ENCODE measurements around the gene SLC49A3. TPM values are rescaled to one million over a fixed set of nuclear protein-coding genes. Genes with fewer than 3 reads are reported as not detected.

Gene SLC49A3
- total and polyA plus RNA-seq, 2 of the 13 experiments (the other 11 are each of a cell fraction or from before 2014, with no cell fraction given), result 0.07 to 0.17 TPM

DNA sequence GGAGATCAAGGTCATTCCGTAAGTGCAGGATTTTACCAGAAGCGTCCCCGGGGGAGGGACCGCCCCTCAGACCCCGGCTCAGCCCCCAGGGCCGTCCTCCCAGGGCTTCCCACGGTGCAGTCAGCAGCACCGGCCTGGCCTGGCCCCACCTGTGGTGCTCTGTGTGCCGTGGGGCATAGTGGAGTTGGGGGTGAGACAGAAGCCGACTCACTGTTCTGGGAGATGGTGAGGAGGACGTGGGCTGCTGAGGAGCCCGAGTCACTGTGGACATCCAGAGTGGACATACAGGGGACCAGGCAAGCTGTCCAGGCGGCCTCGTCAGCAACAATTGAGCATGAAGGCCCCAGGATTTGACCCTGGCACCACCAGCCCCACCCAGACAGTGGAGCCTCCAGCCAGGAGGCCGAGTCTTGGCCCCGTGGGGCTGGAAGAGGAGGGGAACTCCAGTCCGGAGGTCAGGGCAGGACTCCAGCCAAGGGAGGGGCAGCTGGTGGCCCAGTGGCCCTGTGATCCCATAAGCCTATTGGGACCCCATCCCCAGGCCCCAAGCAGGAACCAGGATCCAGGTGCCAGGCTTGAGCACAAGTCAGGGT is 34.0 kb downstream of the SLC49A3 start:
- in situ Hi-C loops (cut with HindIII; ENCODE audit: extremely low pct_ligation_motif_present, low pct_unique_long_range_greater_than_20kb) (no loop called here), intact Hi-C loops (cut with micrococcal nuclease; ENCODE audit: unreplicated experiment) (no loop called here)
- Histone ChIP-seq H3K4me3 (replicated peaks in 1 of 3; ENCODE audit: insufficient read depth in 1 of 3, low read depth in 2 of 3, low read length in 3 of 3) (peak overlapping the region in 1 of 3 experiments; percentile 53; a peak in 1 of 6 replicates), H3K27ac (ENCODE audit: extremely low read length, insufficient read depth, low read length) (no peak overlapping the region), H3K4me1 (ENCODE audit: insufficient read depth, low read length) (peaks cover 69% of the 10 kb centered on the region), H3K4me2 (ENCODE audit: low read depth, low read length) (peak overlapping the region; percentile 72), H3K36me3 (replicated peaks in 1 of 2; ENCODE audit: control insufficient read depth in 1 of 2, insufficient read depth in 2 of 2, low read length in 2 of 2) (no peaks in the 10 kb centered on the region), H3K79me2 (ENCODE audit: insufficient read depth, low read length) (no peaks in the 10 kb centered on the region), H3K9me3 (ENCODE audit: low read length) (no peaks in the 10 kb centered on the region), H2AFZ (ENCODE audit: low read length) (no peak overlapping the region), H3K27me3 (ENCODE audit: control insufficient read depth in 1 of 2, insufficient read depth in 2 of 2, low read length in 2 of 2) (peaks cover 12 to 50% of the 10 kb centered on the region in 2 experiments), H4K20me1 (ENCODE audit: insufficient read depth, low read length) (no peaks in the 10 kb centered on the region), H3K9ac (ENCODE audit: insufficient read depth, low read depth, low read length) (no peak overlapping the region)
- ChIA-PET POLR2A (no interaction called here), CTCF (ENCODE audit: low intra/inter-chr PET ratio, low total read pairs) (no interaction called here)
- FAIRE-seq, result no peak
- DNase-seq (ENCODE audit: low spot score), result no peak
- ATAC-seq, result peak; percentile 8
- BruUV-seq (replicated peaks), result no TSS peak
- WGBS (ENCODE audit: low lambda C conversion rate), result 11% methylated on average over 6 of the region's 17 CpGs
- TF ChIP-seq NRL (CRISPR knock-in tag; IDR thresholded peaks at IDR 0.05; ENCODE audit: borderline replicate concordance), result 0 out of 2 replicates have a peak, but pooled peaks have one; percentile 13
- TF ChIP-seq, protein P1, sequence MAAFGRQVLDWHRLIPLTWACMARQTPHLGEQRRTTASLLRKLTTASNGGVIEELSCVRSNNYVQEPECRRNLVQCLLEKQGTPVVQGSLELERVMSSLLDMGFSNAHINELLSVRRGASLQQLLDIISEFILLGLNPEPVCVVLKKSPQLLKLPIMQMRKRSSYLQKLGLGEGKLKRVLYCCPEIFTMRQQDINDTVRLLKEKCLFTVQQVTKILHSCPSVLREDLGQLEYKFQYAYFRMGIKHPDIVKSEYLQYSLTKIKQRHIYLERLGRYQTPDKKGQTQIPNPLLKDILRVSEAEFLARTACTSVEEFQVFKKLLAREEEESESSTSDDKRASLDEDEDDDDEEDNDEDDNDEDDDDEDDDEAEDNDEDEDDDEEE (CRISPR knock-in tag; IDR thresholded peaks at IDR 0.05), result peak; percentile 10; the same call in 1 of the 2 replicates
- TF ChIP-seq, protein P2, sequence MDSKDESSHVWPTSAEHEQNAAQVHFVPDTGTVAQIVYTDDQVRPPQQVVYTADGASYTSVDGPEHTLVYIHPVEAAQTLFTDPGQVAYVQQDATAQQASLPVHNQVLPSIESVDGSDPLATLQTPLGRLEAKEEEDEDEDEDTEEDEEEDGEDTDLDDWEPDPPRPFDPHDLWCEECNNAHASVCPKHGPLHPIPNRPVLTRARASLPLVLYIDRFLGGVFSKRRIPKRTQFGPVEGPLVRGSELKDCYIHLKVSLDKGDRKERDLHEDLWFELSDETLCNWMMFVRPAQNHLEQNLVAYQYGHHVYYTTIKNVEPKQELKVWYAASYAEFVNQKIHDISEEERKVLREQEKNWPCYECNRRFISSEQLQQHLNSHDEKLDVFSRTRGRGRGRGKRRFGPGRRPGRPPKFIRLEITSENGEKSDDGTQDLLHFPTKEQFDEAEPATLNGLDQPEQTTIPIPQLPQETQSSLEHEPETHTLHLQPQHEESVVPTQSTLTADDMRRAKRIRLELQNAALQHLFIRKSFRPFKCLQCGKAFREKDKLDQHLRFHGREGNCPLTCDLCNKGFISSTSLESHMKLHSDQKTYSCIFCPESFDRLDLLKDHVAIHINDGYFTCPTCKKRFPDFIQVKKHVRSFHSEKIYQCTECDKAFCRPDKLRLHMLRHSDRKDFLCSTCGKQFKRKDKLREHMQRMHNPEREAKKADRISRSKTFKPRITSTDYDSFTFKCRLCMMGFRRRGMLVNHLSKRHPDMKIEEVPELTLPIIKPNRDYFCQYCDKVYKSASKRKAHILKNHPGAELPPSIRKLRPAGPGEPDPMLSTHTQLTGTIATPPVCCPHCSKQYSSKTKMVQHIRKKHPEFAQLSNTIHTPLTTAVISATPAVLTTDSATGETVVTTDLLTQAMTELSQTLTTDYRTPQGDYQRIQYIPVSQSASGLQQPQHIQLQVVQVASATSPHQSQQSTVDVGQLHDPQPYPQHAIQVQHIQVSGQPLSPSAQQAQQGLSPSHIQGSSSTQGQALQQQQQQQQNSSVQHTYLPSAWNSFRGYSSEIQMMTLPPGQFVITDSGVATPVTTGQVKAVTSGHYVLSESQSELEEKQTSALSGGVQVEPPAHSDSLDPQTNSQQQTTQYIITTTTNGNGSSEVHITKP (CRISPR knock-in tag; IDR thresholded peaks at IDR 0.05; ENCODE audit: low read depth), result no peak
- TF ChIP-seq HOXD1 (CRISPR knock-in tag; IDR thresholded peaks at IDR 0.05), result no peak
- TF ChIP-seq, protein P3, sequence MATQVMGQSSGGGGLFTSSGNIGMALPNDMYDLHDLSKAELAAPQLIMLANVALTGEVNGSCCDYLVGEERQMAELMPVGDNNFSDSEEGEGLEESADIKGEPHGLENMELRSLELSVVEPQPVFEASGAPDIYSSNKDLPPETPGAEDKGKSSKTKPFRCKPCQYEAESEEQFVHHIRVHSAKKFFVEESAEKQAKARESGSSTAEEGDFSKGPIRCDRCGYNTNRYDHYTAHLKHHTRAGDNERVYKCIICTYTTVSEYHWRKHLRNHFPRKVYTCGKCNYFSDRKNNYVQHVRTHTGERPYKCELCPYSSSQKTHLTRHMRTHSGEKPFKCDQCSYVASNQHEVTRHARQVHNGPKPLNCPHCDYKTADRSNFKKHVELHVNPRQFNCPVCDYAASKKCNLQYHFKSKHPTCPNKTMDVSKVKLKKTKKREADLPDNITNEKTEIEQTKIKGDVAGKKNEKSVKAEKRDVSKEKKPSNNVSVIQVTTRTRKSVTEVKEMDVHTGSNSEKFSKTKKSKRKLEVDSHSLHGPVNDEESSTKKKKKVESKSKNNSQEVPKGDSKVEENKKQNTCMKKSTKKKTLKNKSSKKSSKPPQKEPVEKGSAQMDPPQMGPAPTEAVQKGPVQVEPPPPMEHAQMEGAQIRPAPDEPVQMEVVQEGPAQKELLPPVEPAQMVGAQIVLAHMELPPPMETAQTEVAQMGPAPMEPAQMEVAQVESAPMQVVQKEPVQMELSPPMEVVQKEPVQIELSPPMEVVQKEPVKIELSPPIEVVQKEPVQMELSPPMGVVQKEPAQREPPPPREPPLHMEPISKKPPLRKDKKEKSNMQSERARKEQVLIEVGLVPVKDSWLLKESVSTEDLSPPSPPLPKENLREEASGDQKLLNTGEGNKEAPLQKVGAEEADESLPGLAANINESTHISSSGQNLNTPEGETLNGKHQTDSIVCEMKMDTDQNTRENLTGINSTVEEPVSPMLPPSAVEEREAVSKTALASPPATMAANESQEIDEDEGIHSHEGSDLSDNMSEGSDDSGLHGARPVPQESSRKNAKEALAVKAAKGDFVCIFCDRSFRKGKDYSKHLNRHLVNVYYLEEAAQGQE (IDR thresholded peaks at IDR 0.05; ENCODE audit: borderline replicate concordance in 1 of 2, low read depth in 1 of 2, low read length in 2 of 2), result no peak
- no peak for TF ChIP-seq ZNF773 (CRISPR knock-in tag; IDR thresholded peaks at IDR 0.05; ENCODE audit: borderline replicate concordance)
- TF ChIP-seq ZNF563 (CRISPR knock-in tag; IDR thresholded peaks at IDR 0.05), result 0 out of 2 replicates have a peak, but pooled peaks have one; percentile 18
- TF ChIP-seq ZKSCAN5 (CRISPR knock-in tag; IDR thresholded peaks at IDR 0.05), result no peak
- TF ChIP-seq ZNF737 (CRISPR knock-in tag; IDR thresholded peaks at IDR 0.05; ENCODE audit: borderline replicate concordance), result no peak
- 0 out of 2 replicates have a peak, but pooled peaks have one; percentile 8 for TF ChIP-seq SP5 (CRISPR knock-in tag; IDR thresholded peaks at IDR 0.05; ENCODE audit: borderline replicate concordance, low read depth)
- TF ChIP-seq ZNF232 (CRISPR knock-in tag; IDR thresholded peaks at IDR 0.05; ENCODE audit: borderline replicate concordance), result no peak
- TF ChIP-seq, protein P4, sequence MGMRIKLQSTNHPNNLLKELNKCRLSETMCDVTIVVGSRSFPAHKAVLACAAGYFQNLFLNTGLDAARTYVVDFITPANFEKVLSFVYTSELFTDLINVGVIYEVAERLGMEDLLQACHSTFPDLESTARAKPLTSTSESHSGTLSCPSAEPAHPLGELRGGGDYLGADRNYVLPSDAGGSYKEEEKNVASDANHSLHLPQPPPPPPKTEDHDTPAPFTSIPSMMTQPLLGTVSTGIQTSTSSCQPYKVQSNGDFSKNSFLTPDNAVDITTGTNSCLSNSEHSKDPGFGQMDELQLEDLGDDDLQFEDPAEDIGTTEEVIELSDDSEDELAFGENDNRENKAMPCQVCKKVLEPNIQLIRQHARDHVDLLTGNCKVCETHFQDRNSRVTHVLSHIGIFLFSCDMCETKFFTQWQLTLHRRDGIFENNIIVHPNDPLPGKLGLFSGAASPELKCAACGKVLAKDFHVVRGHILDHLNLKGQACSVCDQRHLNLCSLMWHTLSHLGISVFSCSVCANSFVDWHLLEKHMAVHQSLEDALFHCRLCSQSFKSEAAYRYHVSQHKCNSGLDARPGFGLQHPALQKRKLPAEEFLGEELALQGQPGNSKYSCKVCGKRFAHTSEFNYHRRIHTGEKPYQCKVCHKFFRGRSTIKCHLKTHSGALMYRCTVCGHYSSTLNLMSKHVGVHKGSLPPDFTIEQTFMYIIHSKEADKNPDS (CRISPR knock-in tag; IDR thresholded peaks at IDR 0.05), result 0 out of 2 replicates have a peak, but pooled peaks have one; percentile 5
